GM12801 (cell line): ENCODE data around the gene MYO16.

Experiments
- CTCF ChIP-seq: IDR thresholded peaks from one replicate; pipeline ENCODE4 v1.5.1; 2011; ENCODE audit warnings: control low read depth; ENCODE audit not compliant: insufficient read length; ENCODE audit errors: extremely low read depth

Gene MYO16

GRCh38 chr13:108760129-108760528 is 130.7 kb downstream of the MYO16 start:
- TF ChIP-seq CTCF: no peak

GRCh38 chr13:108760541-108760940 is 131.1 kb downstream of the MYO16 start:
- no peak for TF ChIP-seq CTCF

- no peak for TF ChIP-seq CTCF
Measured at GRCh38 chr13:108768035-108768434, 138.6 kb downstream of the MYO16 start.

- no peak for TF ChIP-seq CTCF
Measured at GRCh38 chr13:108769213-108770070, 140.0 kb downstream of the MYO16 start.

- no peak for TF ChIP-seq CTCF
Measured at GRCh38 chr13:108775597-108775996, 146.2 kb downstream of the MYO16 start.

- TF ChIP-seq CTCF: no peak
Measured at GRCh38 chr13:108776650-108777049, 147.2 kb downstream of the MYO16 start.

- TF ChIP-seq CTCF: no peak
Measured at GRCh38 chr13:108777421-108778420, 148.3 kb downstream of the MYO16 start.
